Subcutaneous abdominal adipose tissue (tissue), 5 donors: ENCODE results near the gene PPP2R5C.

Experiments used
- H3K27ac ChIP-seq: one replicate; pipeline ENCODE4 v1.7.0; 2013; ENCODE audit warnings: low read depth, mild to moderate bottlenecking, inconsistent platforms, low read length, moderate library complexity
- H3K27me3 ChIP-seq, 5 donors: one replicate each; pipeline ENCODE4 v1.7.0; 2013; ENCODE audit warnings: low read length in 5 of 5, inconsistent platforms in 1 of 5; ENCODE audit not compliant: control insufficient read depth in 5 of 5, insufficient read depth in 4 of 5
- H3K36me3 ChIP-seq, 5 donors: one replicate each; pipeline ENCODE4 v1.7.0; 2013; ENCODE audit warnings: low read length in 5 of 5; ENCODE audit not compliant: control insufficient read depth in 5 of 5, insufficient read depth in 5 of 5
- H3K4me1 ChIP-seq, 5 donors: one replicate each; pipeline ENCODE4 v1.7.0; 2013; ENCODE audit warnings: low read length in 5 of 5, mild to moderate bottlenecking in 3 of 5, moderate library complexity in 1 of 5; ENCODE audit not compliant: control insufficient read depth in 5 of 5, insufficient read depth in 5 of 5
- H3K4me3 ChIP-seq, 5 donors: one replicate each; pipeline ENCODE4 v1.7.0; 2013; ENCODE audit warnings: low read length in 5 of 5, low read depth in 1 of 5
- H3K9ac ChIP-seq, 5 donors: one replicate each; pipeline ENCODE4 v1.7.0; 2013; ENCODE audit warnings: low read length in 5 of 5, mild to moderate bottlenecking in 4 of 5, moderate library complexity in 3 of 5
- H3K9me3 ChIP-seq, 5 donors: one replicate each; pipeline ENCODE4 v1.7.0; 2013; ENCODE audit warnings: low read length in 5 of 5; ENCODE audit not compliant: control insufficient read depth in 5 of 5
- donor health status: healthy.
- donor health status: healthy.
- donor health status: healthy.
- donor health status: healthy.
- donor health status: healthy.

PPP2R5C gene

GRCh38 chr14:101914083-101914482 is 152.6 kb downstream of the PPP2R5C start:
- H3K4me3 ChIP-seq, result no peak overlapping the region
- H3K4me1 ChIP-seq, result peaks cover 7 to 23% (median 18%) of the 10 kb centered on the region in 5 donors
- H3K9ac ChIP-seq, result no peak overlapping the region
- no peak overlapping the region for H3K27ac ChIP-seq
- H3K9me3 ChIP-seq, result no peaks in the 10 kb centered on the region
- peaks cover 11 to 66% (median 38%) of the 10 kb centered on the region in 5 donors for H3K36me3 ChIP-seq
- no peaks in the 10 kb centered on the region for H3K27me3 ChIP-seq

DNA sequence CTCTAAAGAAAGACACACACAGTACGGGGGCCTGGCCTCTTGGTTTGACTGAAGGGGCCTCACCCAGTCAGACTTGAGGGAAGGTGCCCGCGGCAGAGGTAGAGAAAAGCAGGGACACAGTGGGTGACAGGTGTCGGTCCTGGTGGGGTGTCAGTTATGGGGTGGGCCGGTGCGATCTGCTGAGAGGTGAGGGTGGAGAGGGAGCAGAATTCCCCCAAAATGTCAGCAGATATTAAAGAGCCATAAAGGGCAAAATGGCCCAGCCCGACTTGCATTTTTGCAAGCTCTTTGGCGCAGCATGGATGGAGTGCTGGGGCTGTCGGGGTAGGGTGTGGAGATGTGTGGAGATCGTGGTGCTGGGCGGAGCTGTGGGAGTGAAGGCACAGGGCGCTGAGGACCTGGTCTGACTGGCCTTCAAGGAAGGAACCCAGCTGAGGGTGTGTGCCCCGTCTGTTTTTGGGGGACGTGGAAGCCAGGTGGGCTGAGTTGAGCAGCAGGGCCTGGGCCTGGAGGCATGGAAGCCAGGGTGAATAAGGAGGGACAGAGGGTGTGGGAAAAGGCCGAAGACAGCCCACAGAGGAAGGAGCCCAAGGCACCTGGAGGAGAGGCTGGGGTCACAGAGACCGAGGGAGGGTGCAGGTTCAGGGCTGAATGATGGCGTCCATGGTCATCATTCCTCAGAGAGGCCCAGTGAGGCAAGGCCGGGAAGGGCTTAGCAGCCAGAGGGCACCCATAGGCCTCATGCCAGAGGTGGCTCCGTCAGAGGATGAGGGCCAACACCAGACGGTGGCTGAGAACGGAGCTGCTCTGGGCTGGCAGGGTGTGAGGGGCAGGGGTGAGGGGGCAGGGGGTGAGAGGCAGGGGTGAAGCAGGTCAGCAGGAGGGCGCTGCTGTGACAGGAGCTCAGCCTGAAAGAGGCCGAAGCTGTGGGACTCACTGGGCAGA is 154.6 kb downstream of the PPP2R5C start:
- peaks cover 3 to 62% (median 34%) of the 10 kb centered on the region in 5 donors for H3K36me3 ChIP-seq
- H3K9ac ChIP-seq, result peak overlapping the region in 2 of 5 donors; percentile 1 to 72
- H3K27me3 ChIP-seq, result no peaks in the 10 kb centered on the region
- peak overlapping the region; percentile 94 for H3K27ac ChIP-seq
- no peaks in the 10 kb centered on the region for H3K9me3 ChIP-seq
- peaks cover 7 to 23% (median 18%) of the 10 kb centered on the region in 5 donors for H3K4me1 ChIP-seq
- no peak overlapping the region for H3K4me3 ChIP-seq

DNA sequence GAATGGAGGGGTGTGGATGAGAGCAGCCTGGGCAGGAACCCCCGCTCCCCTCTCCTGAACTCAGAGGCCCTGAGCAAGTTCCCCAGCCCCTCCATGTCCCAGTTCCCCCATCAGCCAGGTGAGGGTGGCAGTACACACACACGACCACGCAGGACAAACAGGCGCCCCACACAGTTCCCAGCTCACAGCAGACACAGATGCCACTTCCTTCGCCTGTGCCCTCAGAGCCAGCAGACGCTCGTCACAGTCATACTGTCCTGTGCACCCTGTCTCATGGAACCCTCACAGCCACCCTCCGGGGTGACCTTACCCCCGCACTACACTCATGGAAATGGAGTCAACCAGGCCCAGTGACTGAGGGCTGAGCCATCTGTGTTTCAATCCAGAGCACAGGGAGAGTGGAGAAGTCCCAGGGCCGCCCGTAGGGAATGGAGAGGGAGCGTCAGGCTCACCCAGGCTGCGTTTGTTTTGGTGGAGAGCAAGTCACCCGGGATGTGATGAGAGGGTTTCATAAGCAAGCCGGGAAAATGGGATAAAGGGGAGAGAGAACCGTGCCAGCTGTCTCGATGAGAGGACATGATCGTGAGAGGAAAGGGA is 155.4 kb downstream of the PPP2R5C start:
- no peaks in the 10 kb centered on the region for H3K9me3 ChIP-seq

DNA sequence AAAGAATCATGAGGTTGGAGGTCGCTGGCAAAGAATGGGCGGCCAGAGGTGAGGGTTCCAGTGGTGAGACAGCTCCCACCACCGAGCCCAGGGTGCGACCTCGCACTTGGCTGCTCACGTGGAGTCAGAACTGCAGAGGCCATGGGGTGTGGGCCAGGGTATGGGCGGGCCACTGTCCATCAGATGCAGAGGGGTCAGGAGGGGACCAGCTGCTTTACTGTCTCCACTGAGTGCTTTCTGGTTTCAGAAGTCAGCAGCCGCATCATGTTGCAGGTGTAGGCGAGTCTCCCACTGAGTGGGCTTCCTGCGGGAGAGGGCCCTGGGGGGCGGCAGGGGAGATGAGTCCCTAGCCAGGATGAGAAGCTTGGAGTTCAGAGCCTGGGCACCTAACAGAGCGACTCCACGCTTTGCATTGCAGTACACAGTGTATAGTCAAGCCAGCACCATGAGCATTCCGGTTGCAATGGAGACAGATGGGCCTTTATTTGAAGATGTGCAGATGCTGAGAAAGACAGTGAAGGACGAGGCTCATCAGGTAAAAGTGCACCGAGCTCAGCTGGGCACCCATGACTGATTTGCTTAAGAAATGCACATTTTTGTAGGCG is 156.0 kb downstream of the PPP2R5C start:
- H3K27ac ChIP-seq, result peak overlapping the region; percentile 94
- H3K36me3 ChIP-seq, result peaks cover 1 to 55% (median 37%) of the 10 kb centered on the region in 5 donors

More for the DNA sequence above, 155.4 kb downstream of the PPP2R5C start:
- Histone ChIP-seq H3K9ac (peak overlapping the region in 3 of 5 donors; percentile 4 to 72 (median 32)), H3K4me3 (peak overlapping the region in 1 of 5 donors; percentile 4), H3K27me3 (no peaks in the 10 kb centered on the region), H3K4me1 (peaks cover 7 to 23% (median 18%) of the 10 kb centered on the region in 5 donors), H3K36me3 (peaks cover 3 to 59% (median 38%) of the 10 kb centered on the region in 5 donors), H3K27ac (peak overlapping the region; percentile 94)

GRCh38 chr14:101918065-101918989 is 156.8 kb downstream of the PPP2R5C start:
- Histone ChIP-seq H3K36me3 (peaks cover 0 to 54% (median 42%) of the 10 kb centered on the region in 5 donors), H3K27me3 (no peaks in the 10 kb centered on the region), H3K9ac (no peak overlapping the region), H3K9me3 (no peaks in the 10 kb centered on the region), H3K4me1 (peaks cover 7 to 23% (median 18%) of the 10 kb centered on the region in 5 donors), H3K27ac (peak overlapping the region; percentile 94), H3K4me3 (no peak overlapping the region)

More for the DNA sequence above, 156.0 kb downstream of the PPP2R5C start:
- peak overlapping the region in 3 of 5 donors; percentile 4 to 37 (median 32) for H3K9ac ChIP-seq
- peaks cover 7 to 23% (median 18%) of the 10 kb centered on the region in 5 donors for H3K4me1 ChIP-seq
- H3K4me3 ChIP-seq, result no peak overlapping the region
- H3K9me3 ChIP-seq, result no peaks in the 10 kb centered on the region
- H3K27me3 ChIP-seq, result no peaks in the 10 kb centered on the region

DNA sequence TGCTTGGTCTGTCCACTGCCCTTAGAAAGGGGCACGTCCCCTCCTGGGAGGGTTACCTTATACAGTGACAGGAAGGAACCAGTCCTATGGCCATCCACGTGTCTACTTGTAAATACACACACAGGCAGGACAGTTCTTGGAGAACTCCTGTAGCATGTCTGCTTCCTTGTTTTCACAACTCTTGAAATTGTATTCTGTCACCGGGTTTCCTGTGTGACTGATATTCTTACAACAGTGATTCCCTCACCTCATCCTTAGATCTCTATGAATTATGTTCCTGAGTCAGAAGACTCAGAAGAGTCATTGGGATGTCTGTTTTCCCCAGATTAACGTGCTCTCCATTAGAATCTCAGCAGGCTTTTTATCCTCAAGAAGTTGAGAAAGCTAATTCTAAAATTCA is 158.8 kb downstream of the PPP2R5C start:
- Histone ChIP-seq H3K9ac (no peak overlapping the region), H3K4me1 (peaks cover 7 to 23% (median 18%) of the 10 kb centered on the region in 5 donors), H3K27ac (no peak overlapping the region), H3K27me3 (no peaks in the 10 kb centered on the region), H3K9me3 (no peaks in the 10 kb centered on the region), H3K36me3 (peaks cover 0 to 43% (median 31%) of the 10 kb centered on the region in 5 donors), H3K4me3 (no peak overlapping the region)

DNA sequence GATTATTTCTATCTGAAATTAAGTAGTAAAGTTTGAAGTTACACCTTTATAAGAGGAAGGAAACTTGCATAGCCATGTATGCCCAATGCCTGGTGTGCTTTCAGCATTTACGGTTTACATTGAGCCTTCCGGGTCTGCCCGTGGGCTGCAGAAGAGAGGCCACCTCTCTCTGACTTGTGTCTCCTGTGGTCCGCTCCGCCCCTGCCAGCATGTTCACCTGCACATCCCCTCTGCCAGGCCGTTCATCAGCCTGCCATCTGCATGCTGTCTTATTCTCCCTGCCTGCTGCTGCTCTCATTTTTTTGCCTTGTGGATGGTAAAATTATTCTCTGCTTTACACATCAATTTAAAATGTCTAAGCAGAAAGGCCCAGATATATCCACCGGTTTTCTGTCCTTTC is 161.4 kb downstream of the PPP2R5C start:
- Histone ChIP-seq H3K4me1 (peaks cover 4 to 11% (median 8%) of the 10 kb centered on the region in 5 donors), H3K9me3 (no peaks in the 10 kb centered on the region), H3K36me3 (peaks cover 0 to 33% (median 28%) of the 10 kb centered on the region in 5 donors), H3K27ac (no peak overlapping the region), H3K27me3 (no peaks in the 10 kb centered on the region), H3K4me3 (no peak overlapping the region), H3K9ac (no peak overlapping the region)

DNA sequence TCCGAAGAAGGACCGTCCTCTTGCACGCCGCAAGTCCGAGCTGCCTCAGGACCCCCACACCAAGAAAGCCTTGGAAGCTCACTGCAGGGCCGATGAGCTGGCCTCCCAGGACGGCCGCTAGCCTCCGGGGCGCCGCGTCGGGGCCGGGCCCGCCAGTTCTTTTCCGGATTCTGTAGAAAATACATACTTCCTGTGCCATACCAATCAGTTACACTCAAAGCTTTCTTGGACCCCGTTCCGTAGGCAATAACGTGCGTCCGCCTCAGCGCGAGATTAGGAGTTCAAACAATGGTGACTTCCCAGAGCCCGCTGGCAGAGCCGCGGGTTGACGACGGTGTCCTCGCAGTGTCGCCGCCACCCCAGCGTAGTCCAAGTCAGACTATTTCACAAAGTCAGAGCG is 163.6 kb downstream of the PPP2R5C start:
- Histone ChIP-seq H3K4me1 (peaks cover 13 to 30% (median 26%) of the 10 kb centered on the region in 5 donors), H3K27ac (no peak overlapping the region), H3K9me3 (no peaks in the 10 kb centered on the region), H3K4me3 (no peak overlapping the region), H3K36me3 (peaks cover 0 to 30% (median 29%) of the 10 kb centered on the region in 5 donors), H3K27me3 (no peaks in the 10 kb centered on the region), H3K9ac (no peak overlapping the region)

GRCh38 chr14:101926085-101926484 is 164.6 kb downstream of the PPP2R5C start:
- peaks cover 0 to 24% (median 23%) of the 10 kb centered on the region in 5 donors for H3K36me3 ChIP-seq
- no peaks in the 10 kb centered on the region for H3K27me3 ChIP-seq
- H3K27ac ChIP-seq, result peak overlapping the region; percentile 95
- no peaks in the 10 kb centered on the region for H3K9me3 ChIP-seq
- peaks cover 13 to 30% (median 26%) of the 10 kb centered on the region in 5 donors for H3K4me1 ChIP-seq
- no peak overlapping the region for H3K9ac ChIP-seq
- no peak overlapping the region for H3K4me3 ChIP-seq
